Stimulated activated CD4-positive, alpha-beta T cell treated with anti-CD3 and anti-CD28 coated beads, TNF-alpha, amount 100 ng/mL, for 4 hours (primary cell): ENCODE measurements around the gene TESMIN.

Experiments used
- DNase-seq, 3 experiments: peaks; one replicate each; pipeline ENCODE4 v3.0.0-alpha.2; 2020; ENCODE audit warnings: low read depth in 3 of 3

The TESMIN gene

DNA sequence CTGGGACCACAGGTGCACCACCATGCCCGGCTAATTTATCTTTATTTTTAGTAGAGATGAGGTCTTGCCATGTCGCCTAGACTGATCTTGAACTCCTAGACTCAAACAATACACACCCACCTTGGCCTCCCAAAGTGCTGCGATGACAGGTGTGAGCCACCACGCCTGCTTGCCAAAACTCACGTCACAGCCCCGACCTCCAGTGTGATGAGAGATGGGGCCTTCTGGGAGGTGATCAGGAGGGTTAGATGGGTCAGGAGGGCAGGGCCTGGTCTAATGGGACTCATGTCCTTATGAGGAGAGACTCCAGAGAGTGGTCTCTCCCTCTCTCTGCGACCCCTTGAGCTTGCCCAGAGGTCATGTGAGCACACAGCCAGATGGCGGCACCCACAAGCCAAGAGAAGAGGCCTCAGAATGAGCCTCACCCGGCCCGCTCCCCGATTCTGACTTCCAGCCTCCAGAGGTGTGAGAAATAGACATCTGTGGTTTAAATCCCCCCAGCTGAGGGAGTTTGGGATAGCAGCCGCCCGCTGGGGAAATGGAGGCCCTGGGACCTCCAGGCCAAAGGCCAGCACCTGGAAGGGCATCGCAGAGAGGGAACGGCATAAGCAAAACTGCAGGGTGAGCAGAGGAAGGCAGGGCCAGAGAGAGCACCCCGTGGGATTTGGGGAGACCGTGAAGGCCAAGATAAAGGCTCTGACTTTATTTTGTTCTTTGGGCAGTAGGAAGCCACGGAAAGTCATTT, 91.1 kb downstream of the TESMIN start:
- DNase-seq = no peak

DNA sequence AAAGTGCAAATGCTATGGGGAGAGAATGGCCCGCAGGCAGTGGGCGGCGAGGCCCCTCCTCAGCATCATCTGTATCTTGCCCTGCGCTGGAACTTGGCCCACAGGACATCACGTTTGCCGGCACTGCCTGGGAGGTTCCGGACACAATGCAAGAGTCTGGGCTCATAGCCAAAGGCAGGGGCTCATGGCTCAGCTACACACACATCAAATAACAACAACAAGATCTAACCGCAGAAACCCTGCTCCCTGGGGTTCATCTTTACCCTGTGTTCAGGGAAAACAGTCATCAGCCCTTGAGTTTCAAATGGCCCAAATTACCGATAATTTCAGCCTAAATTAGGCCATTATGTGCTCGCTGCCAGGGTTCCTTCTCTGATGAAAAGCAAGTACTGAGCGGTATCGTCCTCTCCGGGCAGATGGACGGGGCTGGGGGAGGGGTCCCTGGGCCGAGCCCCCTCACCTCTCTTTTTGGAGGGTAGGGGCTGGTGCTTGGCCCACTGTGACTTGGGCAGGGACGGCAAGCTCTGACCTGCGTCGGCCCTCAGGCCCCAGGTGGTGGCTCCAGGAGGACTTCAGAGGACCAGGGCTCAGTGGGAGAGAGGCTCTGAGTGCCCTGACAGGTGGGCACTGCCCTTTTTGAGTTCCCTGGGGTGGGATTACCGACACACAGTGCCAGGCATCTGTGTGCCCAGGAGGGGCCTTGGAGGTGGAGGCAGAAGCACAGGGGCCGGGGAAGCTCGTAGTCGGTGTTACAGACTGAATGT, 92.0 kb downstream of the TESMIN start:
- DNase-seq = no peak

DNA sequence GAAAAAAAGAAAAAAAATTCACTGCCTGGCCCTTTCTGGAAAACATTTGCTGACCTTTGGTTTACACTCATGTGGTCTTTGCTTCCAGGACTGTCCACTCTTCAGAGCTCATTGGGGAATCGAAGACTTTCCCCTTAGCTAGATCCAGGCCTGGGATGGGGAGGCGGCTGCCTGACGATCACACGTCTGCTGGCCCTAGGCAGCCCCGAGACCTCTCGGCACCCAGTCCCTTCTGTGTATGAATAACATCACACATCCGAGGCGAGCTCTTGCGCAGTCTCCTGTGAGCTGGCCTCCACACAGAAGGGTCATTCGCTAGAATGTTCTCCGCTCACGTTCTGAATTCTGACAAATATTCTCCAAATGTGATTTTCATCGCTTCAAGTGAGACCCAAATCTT, 92.7 kb downstream of the TESMIN start:
- no peak for DNase-seq

DNA sequence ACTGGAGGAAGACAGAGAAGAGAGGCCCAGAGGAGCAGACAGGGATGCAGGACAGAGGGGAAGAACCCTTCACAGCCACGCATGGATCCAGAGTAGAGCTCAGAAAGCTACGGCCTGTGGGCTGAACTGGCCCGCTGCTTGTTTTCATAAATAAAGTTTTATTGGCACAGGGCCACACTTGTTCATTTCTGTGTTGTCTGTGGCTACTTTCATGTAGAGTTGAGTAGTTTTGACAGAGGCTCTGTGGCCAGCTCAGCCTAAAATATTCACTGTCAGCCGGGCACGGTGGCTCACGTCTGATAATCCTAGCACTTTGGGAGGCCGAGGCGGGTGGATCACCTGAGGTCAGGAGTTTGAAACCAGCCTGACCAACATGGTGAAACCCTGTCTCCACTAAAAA, 93.2 kb downstream of the TESMIN start:
- DNase-seq = no peak
